Inflammatory macrophage treated with lipopolysaccharide for 4 hours (primary cell): ENCODE results near the gene CFAP73.
"Not testable (repeated sequence)": the region's sequence is repeated elsewhere in the genome, so short reads cannot be mapped to it uniquely, and the experiment has no call there.

ENCODE experiments used
- DNase-seq: peaks from one replicate; pipeline ENCODE4 v3.0.0-alpha.2; 2020

CFAP73 gene

DNA sequence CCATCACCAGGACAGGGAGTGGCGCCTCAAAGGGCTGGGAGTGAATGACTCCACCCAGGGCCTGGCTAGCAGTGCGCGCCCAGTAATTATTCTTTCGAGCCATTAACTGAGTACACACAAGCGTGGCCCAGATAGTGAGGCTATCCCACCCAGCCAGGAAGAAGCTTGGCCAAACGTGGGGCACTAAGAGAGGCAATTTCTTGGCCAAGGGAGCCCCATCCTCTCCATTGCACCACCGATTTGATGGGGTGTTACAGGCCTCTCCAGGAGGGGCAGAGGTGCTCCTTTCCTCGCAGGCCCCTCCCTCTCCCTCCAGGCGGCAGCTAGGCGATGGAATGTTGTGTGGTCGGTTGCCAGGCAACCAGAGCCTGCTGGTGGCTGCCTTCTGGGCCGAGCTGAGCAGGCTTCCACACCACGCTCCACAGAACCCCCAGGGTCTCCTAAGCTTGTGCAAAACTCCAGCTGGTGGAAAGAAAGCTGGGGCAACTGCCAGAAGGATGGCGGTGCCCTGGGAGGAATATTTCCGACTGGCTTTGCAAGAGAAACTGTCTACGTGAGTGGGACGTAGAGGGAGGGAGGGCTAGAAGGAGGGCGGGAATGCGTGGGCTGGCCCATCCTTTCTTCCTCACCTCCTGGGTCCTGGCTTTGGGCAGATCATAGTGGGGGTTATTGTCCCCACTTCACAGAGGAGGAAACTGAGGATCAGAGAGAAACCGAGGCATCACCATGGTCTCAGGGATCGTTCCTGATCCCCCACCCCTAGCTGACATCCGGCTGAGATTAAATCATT lies at the start of gene CFAP73:
Gene CFAP73 (plus strand): TSS at position 364 of the 790 bp plus-strand sequence. CDS start 134 bp downstream, at position 498.
- no peak for DNase-seq

DNA sequence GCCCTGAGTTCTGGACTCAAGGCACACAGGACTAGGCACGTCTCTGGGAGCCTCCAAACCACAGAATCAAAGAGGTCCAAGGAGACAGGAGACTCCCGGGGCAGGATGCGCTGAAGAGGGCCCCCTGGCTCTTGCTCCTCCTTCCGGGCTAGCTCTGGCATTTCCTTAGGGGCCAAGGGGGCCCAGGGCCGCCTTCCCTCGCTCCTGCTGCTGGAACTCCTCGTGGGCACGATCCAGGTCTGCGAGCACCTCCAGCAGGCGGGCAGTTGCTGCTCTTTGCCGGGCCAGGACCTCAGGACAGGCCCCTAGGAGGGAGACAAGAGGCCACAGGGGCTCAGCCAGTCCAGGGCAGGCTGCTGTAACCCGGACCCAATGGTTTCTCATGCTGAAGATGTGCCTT lies 49.8 kb upstream of the CFAP73 start:
- DNase-seq: no peak

DNA sequence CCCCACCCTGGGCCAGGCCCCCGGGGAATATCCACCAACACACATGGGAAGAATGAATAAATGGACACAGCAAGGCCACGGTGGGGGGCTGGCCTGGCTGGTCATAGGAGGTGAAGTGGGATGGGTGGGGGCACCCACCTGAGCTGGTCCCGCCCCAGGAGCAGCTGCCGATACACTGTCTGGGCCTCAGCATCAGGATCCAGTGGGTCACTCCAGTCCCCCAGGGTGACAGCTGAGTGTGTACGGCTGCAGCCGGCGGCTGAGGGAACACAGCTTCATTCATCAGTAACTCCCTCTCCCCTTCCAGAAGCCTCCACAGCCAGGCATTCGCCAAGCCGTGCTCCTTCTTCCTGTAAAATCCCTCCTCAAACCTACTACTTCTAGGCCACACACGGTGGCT lies 47.8 kb upstream of the CFAP73 start:
- no peak for DNase-seq

DNA sequence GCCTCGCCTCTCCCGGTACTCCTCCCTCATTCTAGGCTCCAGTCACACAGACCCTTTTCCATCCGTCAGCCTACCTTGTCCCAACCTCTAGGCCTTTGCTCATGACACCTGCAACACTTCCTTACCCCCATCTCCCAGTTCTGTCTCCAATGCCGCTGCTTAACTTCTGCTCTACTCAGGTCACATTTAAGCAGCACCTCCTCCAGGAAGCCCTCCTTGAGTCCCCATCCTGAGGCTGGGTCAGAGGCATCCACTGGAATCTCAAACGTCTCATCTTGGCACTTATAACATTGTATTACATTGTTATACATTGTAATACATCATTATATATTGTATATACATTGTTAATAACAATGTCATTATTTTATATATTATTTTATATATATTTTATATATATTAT lies 46.7 kb upstream of the CFAP73 start:
- no peak for DNase-seq

DNA sequence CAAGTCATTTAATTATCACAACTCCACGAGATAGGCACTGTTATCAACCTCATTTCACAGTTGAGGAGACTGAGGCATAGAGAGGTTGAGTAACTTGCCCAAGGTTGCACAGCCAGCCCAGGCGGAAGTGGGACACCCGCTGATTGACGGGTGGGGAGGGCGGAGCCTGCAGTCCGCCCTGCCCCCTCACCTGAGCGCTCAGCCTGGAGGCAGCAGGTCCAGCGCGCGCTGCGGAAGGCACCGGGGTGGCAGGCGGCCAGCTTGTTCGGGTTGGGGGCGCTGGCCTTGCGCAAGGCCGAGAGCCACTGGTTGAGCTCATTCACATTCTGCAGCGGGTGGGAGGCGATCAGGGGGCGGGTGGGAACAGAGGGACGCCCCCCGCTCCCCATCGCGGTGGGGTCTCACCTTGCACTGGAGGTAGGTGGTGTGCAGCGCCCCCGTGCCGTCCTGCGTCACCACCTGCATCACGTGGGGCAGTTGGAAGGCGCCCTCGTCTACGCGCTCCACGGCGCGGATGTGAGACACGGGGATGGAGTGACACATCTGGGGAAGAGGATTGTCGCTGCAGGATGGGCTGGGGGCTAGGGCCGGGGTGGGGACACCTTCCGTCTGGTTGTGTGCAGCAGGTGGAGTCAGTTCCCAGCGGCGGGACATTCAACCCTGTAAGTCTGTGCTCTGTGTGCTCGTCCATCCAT lies 45.6 kb upstream of the CFAP73 start:
- DNase-seq: no peak

DNA sequence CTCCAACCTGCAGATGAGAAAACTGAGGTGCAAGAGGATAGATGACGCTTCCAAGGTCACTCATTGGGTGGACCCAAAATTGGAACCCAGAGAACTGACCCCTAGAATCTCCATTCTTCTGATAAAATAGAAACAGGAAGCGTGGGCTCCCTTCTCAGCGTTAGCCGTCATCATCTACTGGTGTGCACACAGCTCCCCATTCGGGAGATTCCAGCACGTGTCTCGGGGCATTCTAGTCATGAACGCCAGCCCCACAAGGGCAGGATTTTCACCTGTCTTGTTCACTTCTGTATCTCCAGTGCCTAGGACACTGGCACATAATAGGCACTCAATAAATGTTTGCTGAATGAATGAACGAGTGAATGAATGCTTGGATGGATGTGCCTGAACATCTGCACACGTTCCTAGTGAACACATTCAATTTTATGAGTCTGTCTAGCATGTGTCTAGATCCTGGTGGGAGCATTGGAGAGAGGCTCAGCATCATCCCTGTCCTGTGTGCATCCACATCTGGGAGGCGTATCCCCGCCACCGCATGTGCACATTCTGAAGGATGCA lies 44.5 kb upstream of the CFAP73 start:
- DNase-seq: no peak

DNA sequence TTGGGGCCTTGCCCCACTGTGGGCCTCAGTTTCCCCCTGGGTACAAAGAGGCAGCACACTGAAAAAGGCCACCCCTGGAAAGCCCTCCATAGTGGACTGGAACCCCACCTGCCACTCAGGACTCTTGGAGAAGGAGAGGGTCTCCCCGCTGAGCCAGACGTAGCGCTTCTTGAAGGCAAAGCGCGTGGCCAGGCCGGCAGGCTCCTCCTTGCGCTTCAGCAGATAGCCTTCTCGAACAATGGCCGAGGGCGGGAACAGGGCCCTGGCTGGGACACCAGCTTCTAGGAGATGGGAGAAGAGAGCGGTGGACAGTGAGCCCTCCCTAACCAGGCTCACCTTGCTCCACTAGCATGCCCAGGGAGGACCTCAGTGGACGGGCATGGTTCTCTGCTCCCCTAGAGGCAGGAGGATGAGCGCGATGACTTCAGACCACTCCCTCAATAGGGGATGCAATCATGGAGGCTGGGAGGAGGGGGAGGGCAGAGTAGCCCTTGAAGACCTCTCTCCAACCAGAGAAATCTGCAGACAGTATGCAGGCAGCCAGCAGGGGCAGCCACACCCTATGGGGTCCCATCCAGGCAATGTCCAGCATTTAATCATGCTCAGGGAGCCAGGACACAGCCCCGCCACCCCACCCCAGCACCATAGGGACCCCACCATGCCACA lies 43.8 kb upstream of the CFAP73 start:
- no peak for DNase-seq

DNA sequence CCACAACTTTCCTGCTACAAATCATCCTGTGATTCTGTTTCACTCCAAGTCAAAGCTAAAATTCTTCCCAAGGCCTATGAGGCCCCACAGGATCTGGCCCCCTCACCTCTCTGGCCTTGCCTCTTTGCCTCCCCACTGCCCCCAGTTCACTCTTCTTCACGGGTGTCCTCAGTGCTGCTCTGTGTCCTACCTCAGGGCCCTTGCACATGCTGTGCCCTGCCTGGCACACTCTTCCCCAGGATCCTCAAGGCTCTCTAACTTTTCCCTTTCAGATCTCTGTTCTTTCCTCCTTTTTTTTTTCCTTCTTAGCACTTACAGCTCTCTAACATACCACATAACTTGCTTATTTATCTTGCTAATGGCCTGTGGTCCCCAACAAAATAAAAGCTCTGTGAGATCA lies 43.2 kb upstream of the CFAP73 start:
- no peak for DNase-seq

DNA sequence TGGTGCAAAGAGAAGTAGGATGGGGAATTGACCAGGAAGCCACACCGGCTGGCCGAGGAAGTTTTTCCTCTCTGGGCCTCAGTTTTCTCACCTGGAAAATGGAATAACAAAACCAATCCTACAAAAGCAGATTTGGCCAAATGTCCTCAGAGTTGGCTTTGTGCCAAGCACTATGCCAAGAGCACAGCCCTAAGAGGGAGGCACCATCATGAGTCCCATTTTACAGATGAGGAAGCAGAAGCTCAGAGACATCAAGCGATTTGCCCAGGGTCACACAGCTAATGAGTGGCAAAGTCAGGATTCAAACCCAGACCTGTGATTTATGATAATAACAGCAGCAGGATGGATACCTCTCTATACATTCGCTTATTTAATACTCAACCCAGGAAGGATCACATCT lies 41.2 kb upstream of the CFAP73 start:
- no peak for DNase-seq

DNA sequence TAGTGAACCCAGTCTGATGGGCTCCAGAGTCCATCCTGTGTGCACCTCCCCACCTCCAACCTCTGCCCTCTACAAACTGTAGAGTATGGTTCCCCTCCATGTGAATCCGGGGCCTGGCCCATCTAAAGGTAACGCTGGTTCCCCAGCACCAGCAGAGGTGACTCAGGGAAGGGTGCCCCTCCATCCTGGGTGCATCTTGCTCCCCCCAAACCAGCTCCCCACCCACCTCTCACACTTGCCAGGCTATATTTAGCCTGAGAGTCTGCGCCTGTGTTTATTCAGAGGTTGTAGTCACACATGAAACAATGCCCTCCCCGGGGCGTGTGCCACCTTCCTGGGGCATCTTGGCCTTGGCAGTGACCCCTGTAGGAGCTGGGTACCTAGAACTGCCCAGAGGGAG lies 40.2 kb upstream of the CFAP73 start:
- DNase-seq: no peak

DNA sequence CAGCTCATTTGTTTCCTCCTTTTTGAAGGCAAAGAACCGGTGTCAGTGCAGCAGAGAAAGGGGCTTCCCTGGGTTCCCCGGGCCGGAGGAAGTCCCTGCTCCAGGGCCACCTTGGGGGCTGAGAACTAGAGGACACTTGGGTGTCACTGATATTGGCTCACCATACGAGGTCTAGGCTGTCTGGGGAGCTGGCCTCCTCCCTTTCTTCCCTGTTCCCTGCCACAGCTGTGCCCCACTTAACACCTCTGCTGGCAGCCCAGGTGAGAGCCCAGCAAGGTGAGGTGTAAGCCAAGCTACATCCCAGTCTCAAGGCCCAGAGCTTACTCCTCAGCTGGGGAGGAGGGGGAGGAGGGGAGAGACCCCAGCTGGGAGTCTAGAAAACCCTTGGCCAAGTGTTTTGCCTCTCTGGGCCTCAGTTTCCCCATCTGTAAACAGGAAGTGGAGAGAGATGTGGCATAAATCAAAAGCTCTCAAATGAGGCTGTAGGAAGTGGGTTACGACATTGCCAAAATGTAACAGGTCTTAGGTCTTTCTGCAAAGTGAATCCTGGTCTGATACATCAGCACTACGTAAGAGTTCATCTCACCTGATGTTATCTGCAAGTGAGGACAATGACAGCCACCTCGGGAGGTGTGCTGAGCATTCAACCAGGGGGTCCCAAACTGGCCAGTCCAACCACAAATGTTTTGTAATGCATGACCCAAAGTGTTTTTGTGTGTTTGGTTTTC lies 39.5 kb upstream of the CFAP73 start:
- DNase-seq: no peak

DNA sequence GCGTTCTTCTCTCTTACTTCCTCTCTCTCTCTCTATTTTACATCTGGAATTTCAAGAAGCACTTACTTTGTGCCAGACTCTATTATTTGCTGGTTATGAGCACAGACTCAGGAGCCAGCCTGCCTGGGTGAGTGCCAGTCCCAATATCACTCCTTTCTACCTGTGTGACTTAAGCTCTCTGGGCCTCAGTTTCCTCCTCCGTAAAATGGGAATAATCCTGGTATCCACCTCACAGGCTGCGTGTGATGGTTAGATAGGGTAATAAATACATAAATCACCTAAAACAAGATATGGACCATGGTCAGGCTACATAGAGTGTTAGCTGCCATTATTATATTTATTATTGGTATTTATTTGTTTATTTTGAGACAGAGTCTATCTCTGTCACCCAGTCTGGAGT lies 38.3 kb upstream of the CFAP73 start:
- no peak for DNase-seq

DNA sequence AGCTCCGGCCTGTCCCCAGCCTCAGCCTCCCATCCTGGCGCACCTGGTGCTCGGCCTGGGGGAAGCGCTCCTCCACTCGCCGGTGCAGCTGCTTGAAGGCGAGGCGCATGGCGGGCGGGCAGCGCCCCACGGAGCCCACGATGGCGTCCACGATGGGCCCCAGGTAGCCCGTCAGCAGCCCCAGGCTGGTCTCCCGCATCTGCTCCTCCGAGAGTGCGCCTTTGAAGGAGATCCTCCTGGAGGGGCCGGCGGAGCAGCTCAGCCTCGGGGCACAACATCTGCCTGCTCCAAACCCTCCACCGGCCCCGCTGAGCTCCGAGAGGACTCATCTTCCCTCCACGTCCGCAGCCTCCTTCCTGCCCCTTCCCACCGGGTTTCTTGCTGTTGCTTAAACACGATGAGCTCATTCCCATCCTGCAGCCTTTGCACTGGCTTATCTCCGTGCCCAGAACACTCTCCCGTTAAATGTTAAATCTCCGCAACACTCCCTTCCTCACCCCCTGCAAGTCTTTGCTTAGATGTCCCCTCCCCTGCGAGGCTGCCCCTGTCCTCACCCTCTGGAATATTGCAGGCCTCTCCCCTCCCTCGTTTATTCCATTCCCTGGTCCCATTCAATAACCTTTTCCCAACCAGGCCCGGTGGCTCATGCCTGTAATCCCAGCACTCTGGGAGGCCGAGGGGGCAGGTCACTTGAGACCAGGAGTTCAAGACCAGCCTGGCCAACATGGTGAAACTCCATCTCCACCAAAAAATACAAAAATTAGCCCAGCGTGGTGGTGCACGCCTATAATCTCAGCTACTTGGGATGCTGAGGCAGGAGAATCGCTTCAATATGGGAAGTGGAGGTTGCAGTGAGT lies 37.3 kb upstream of the CFAP73 start:
- DNase-seq: no peak

DNA sequence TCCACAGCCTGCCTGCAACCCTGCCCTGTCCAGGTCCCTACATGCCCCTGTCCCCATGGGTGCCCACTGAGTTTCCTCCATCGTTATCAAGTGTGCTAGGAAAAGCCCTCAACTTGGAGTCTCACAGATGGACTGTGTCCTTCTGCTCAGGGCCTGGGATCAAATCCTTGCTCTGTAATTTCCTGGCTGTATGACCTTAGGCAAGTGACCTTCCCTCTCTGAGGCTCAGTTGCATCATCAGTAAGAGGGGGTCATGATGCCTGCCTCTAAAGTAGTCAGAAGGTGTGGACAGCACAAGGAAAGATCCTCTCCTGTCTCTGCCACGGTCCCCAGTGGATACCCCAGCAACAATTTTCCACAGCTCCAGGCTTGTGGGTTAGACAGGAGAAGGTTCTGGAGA lies 36.1 kb upstream of the CFAP73 start:
- no peak for DNase-seq

DNA sequence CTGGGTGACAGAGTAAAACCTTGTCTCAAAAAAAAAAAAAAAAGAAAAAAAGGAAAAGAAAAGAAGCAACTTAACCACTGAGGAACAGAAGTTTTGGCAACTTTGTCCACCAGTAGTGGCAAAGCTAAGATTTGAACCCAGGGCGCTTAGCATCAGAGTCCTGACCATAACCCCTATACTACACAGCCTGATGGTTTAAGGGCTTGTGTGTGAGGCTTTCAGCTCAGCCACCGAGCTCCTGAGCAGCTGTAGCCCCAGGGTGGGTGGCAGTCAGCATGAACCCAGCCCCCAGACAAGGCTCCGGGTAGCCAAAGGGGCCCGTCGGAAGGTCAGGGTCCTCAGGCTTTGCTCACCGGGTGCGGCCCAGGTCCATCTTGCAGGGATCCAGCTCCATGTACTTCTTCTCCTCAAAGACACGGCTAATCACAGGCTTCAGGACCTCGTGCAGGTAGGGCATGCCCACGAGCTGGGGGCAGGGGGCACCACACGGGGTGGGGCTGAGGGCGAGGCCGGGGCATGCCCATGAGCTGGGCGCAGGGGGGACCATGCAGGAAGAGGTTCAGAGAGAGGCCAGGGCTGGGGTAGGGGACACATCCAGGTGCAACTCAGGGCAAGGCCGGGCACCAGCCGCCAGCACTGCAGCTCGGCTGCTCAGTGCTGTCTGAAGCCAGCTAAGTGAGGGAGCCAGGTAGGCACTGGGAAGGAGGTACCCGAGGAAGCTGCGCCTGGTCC lies 34.9 kb upstream of the CFAP73 start:
- DNase-seq: no peak

DNA sequence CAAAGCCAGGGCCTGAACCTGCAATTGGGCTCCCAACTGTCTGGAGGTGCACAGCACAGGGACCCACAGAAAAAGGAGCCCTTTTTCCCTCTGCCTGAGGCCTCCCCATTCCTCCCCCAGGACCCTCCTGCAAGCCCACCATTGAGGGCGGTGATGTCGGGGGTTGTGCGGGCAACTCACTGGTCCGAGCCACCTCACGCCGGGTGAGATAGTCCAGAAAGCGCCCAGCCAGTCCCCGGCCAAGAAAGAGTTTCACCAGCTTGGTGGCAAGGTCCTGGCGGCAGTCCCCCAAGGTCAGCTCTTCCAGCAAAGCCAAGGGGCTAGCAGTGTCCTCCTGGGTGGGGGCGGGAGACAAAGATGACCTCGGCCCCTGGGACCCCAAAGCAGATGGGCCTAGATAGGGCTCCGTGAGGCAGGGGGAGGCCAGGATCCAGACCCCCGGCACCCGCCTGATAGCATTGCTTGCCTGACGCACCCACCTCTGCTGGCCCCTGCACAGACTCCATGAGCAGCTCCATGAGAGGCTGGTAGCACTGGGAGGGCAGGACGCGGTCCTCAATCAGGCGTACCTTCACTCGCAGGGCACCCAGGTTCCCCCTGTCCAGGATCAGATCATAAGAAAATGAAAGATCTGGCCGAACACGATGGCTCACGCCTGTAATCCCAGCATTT lies 33.9 kb upstream of the CFAP73 start:
- DNase-seq: no peak

DNA sequence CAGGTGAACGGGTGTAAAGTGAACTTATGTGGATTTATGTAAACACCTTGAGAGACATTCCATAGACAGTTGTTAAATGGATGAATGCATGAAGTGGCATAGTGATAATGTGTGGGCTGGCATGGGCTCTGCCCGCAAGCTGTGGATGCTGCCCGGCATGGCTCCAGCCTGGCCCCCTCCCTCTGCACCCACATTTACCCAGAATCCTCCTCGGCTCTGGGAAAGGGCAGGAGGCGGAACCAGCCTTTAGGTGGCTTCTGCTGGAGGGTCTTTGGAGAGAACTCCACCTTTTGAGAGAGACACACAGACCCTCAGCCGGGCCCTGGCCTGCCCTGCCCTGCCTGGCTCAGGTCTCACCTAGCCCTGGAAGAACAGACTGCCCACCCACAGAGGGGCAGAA lies 32.6 kb upstream of the CFAP73 start:
- no peak for DNase-seq

DNA sequence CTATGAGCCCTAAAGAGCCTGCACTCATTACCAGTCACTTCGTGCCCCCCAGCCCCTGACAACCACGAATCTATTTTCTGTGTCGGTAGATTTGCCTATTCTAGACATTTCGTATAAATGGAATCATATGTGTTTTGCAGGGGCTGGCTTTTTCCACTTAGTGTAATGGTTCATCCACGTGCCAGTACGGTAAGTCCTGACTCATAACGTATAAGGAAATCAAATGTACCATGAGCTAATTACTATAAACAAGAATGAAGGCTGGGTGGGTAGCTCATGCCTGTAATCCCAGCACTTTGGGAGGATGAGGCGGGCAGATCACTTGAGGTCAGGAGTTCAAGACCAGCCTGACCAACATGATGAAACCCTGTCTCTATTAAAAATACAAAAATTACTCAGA lies 31.8 kb upstream of the CFAP73 start:
- DNase-seq: not testable (repeated sequence)

DNA sequence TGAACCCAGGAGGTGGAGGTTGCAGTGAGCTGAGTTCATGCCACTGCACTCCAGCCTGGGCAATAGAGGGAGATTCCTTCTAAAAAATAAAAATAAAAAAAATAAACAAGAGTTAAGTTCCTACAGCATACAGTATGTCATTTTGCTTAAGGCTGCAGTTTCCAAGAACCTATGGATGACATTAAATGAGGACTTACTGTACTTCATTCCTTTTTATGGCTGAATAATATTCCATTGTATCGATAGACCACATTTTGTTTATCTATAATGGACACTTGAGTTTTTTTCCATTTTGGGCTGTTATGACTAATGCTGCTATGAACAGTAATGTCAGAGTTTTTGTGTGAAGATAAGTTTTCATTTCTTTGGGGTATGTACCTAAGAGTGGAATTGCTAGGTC lies 31.4 kb upstream of the CFAP73 start:
- DNase-seq: no peak

DNA sequence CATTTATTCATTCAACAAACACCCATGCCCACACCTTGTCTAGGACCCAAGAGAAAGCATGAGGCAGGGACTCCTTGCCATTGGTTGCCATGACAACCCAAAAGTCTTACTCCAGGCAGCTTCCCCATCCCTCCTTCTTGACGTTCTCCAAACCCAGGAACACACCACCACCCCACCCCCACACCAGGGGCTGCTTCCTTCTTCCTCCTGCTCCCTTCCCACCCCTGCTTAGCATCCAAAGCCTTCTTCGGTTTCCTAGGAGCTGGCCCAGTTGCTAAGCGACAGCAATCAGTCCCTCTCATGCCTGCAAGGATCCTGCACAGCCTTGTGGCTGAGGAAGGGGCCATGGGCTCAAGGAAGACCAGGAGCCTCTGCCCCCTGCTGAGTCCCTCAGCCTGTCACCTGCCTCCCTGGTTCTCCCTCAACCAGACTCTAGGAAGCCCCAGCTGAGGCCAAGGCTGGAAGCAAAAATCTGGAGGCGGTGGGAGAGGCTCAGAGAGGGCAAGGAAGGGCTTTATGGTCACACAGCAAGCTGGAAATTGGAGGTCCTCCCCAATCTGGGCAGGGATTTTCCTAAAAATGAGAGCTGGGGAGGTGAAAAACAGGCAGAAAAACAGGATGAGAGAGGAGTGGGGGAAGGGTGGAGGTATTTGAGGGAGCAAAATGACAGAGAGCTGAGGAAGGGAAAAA lies 29.4 kb upstream of the CFAP73 start:
- no peak for DNase-seq
